Bronchial epithelial cell (primary cell): ENCODE data around the gene MEAF6. TPM values are rescaled to one million over a fixed set of nuclear protein-coding genes. Genes with fewer than 3 reads are reported as not detected.
A peak's percentile ranks its signal among the peaks of the same experiment; 100 is the strongest.

Experiments
- DNase-seq: peaks from one replicate; pipeline ENCODE4 v3.0.0-alpha.2; 2010; ENCODE audit warnings: low read depth
- FAIRE-seq: peaks from 2 replicates; lab custom pipeline; 2011; peaks lifted over from hg19 to GRCh38; lab: Jason Lieb, UNC
- H3K27me3 ChIP-seq: 2 replicates; pipeline ENCODE4 v1.5.1; 2011; ENCODE audit warnings: low read length; ENCODE audit not compliant: control insufficient read depth, insufficient read depth
- H3K36me3 ChIP-seq: 2 replicates; pipeline ENCODE4 v1.5.1; 2011; ENCODE audit warnings: low read length; ENCODE audit not compliant: control insufficient read depth, insufficient read depth
- H3K4me3 ChIP-seq: 2 replicates; pipeline ENCODE4 v1.5.1; 2011; ENCODE audit warnings: mild to moderate bottlenecking, low read depth, low read length, control low read depth
- CTCF ChIP-seq: IDR thresholded peaks from 2 replicates; pipeline ENCODE4 v1.5.1; 2011; ENCODE audit warnings: mild to moderate bottlenecking, moderate library complexity, low read length, control low read depth, inconsistent platforms; ENCODE audit not compliant: insufficient read depth, severe bottlenecking
- total RNA-seq: library from RNA; depleted of rRNA; stranded (reverse); fragments of >200 nt; gene quantifications from 2 replicates; pipeline ENCODE4 v1.2.1, GENCODE V29; 2014

Gene MEAF6
- total RNA-seq, 1 donor from 2014 or later, result 74.5 TPM

- FAIRE-seq, result peak; percentile 86
- Histone ChIP-seq H3K4me3 (no peak overlapping the region), H3K36me3 (no peaks in the 10 kb centered on the region), H3K27me3 (no peaks in the 10 kb centered on the region)
- DNase-seq, result peak; percentile 88
- no peak for TF ChIP-seq CTCF
Measured at GRCh38 chr1:37448691-37449417, 65.7 kb downstream of the MEAF6 start.

GRCh38 chr1:37448185-37448584 lies 66.4 kb downstream of the MEAF6 start:
- Histone ChIP-seq H3K4me3 (no peak overlapping the region), H3K27me3 (no peaks in the 10 kb centered on the region), H3K36me3 (no peaks in the 10 kb centered on the region)
- peak; percentile 3 for TF ChIP-seq CTCF
- DNase-seq (no peak), FAIRE-seq (peak; percentile 23)

DNA sequence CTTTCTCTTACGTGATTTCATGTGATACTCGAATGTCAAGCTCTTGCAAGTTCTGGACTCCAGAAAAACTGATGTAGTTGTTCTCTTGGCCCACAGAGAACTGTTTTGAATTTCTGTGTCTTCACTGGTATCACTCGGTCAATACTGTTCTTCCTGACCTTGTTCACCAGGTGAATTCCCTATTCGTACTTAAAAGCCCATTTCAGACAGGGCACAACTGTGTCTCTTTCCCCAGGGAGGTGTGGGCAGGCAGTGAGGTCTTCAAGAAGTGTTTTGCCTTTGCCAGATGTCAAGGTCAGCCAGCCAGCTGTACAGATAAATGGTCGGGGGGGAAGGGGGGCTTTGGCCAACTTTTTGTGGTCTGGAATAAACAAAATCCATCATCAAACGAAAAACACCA lies 67.7 kb downstream of the MEAF6 start:
- FAIRE-seq (no peak), DNase-seq (no peak)
- no peak for TF ChIP-seq CTCF
- H3K36me3 ChIP-seq, result no peaks in the 10 kb centered on the region
- H3K27me3 ChIP-seq, result no peaks in the 10 kb centered on the region
- H3K4me3 ChIP-seq, result no peak overlapping the region

GRCh38 chr1:37442644-37443043 lies 71.9 kb downstream of the MEAF6 start:
- no peaks in the 10 kb centered on the region for H3K27me3 ChIP-seq
- no peak for TF ChIP-seq CTCF
- H3K4me3 ChIP-seq, result no peak overlapping the region
- FAIRE-seq (peak; percentile 96), DNase-seq (no peak)
- no peaks in the 10 kb centered on the region for H3K36me3 ChIP-seq

Other genes starting within 250 kb of the MEAF6 start
- gene ZC3H12A, start 40.2 kb downstream of the MEAF6 start, total RNA-seq, result 14.2 and 24.2 TPM in 2 replicates
- gene SNIP1, start 39.5 kb upstream of the MEAF6 start, total RNA-seq, result 11.3 and 16.9 TPM in 2 replicates
- gene DNALI1, start 42.2 kb upstream of the MEAF6 start, total RNA-seq, result under 0.01 and 0.26 TPM in 2 replicates
- 64.5 and 73.4 TPM in 2 replicates for gene GNL2, start 81.2 kb upstream of the MEAF6 start, total RNA-seq
- gene RSPO1, start 120.1 kb upstream of the MEAF6 start, total RNA-seq, result not detected in 2 replicates
- 0.26 and 0.38 TPM in 2 replicates for gene CDCA8, start 177.8 kb upstream of the MEAF6 start, total RNA-seq